Frontal cortex (tissue), 4 donors: ENCODE measurements around the gene RNF114. TPM values are rescaled to one million over a fixed set of nuclear protein-coding genes. Genes with fewer than 3 reads are reported as not detected.
A peak's percentile ranks its signal among the peaks of the same experiment; 100 is the strongest.

Experiments
- DNase-seq, 2 donors: peaks; one replicate each; pipeline ENCODE4 v3.0.0; 2012; ENCODE audit warnings: low spot score in 2 of 2
- FAIRE-seq: peaks from 2 replicates; lab custom pipeline; 2012; peaks lifted over from hg19 to GRCh38; lab: Jason Lieb, UNC
- total RNA-seq: library from RNA; depleted of rRNA; stranded (reverse); fragments of >200 nt; gene quantifications from one replicate; pipeline ENCODE4 v1.2.3, GENCODE V29; 2014
- donor health status: control.
- donor health status: control.
- donor health status: control.

The RNF114 gene
- total RNA-seq, 1 donor from 2014 or later: 31.0 TPM

GRCh38 chr20:49899541-49900383, 36.4 kb upstream of the RNF114 start:
- FAIRE-seq: no peak

GRCh38 chr20:49901588-49901987, 34.6 kb upstream of the RNF114 start:
- DNase-seq: no peak
- no peak for FAIRE-seq

More at GRCh38 chr20:49899541-49900383, 36.4 kb upstream of the RNF114 start:
- no peak for DNase-seq

- FAIRE-seq: no peak
- DNase-seq: no peak
Observed at GRCh38 chr20:49904440-49905214, 31.6 kb upstream of the RNF114 start.

GRCh38 chr20:49905415-49906091, 30.6 kb upstream of the RNF114 start:
- DNase-seq (no peak), FAIRE-seq (no peak)

- no peak for FAIRE-seq
Observed at GRCh38 chr20:49906101-49906604, 30.0 kb upstream of the RNF114 start.

GRCh38 chr20:49906615-49907154, 29.5 kb upstream of the RNF114 start:
- no peak for DNase-seq
- FAIRE-seq: no peak

More at GRCh38 chr20:49906101-49906604, 30.0 kb upstream of the RNF114 start:
- no peak for DNase-seq

GRCh38 chr20:49907405-49908257, 28.6 kb upstream of the RNF114 start:
- DNase-seq (no peak), FAIRE-seq (no peak)

- DNase-seq (no peak), FAIRE-seq (no peak)
Observed at GRCh38 chr20:49908258-49908565, 28.0 kb upstream of the RNF114 start.

GRCh38 chr20:49909499-49910339, 26.5 kb upstream of the RNF114 start:
- DNase-seq (peak in 1 of 2 donors; percentile 63), FAIRE-seq (no peak)

- DNase-seq: no peak
- FAIRE-seq: no peak
Observed at GRCh38 chr20:49910340-49910706, 25.9 kb upstream of the RNF114 start.

- FAIRE-seq: no peak
- DNase-seq: peak in 1 of 2 donors; percentile 57
Observed at GRCh38 chr20:49913399-49914047, 22.7 kb upstream of the RNF114 start.

- no peak for FAIRE-seq
- no peak for DNase-seq
Observed at GRCh38 chr20:49914310-49915117, 21.7 kb upstream of the RNF114 start.

GRCh38 chr20:49915118-49915379, 21.1 kb upstream of the RNF114 start:
- no peak for FAIRE-seq
- DNase-seq: no peak

GRCh38 chr20:49915380-49916145, 20.6 kb upstream of the RNF114 start, which contains the start of gene SPATA2:
Gene SPATA2, minus strand, starts transcription at chr20:49915529. Its CDS starts 7,039 bp downstream, at chr20:49908490.
- peak; percentile 93 to 94 for DNase-seq
- FAIRE-seq: no peak

GRCh38 chr20:49916146-49917002, 19.8 kb upstream of the RNF114 start:
- DNase-seq: no peak

GRCh38 chr20:49918446-49918845, 17.8 kb upstream of the RNF114 start:
- DNase-seq: no peak

More at GRCh38 chr20:49916146-49917002, 19.8 kb upstream of the RNF114 start:
- no peak for FAIRE-seq

More at GRCh38 chr20:49918446-49918845, 17.8 kb upstream of the RNF114 start:
- FAIRE-seq: no peak
